ENCODE measurements around the gene ZNF710.

ZNF710 gene

GRCh38 chr15:90126596-90127435 lies 125.7 kb downstream of the ZNF710 start:
- no peak for TF ChIP-seq CTCF (IDR thresholded peaks at IDR 0.05; ENCODE audit: extremely low read depth, insufficient read depth, missing control alignments)
- DNase-seq (ENCODE audit: low spot score) = no peak
- in situ Hi-C loops (cut with MboI; ENCODE audit: low pct_unique_long_range_greater_than_20kb, low sequenced_read_pairs, unreplicated experiment) = no loop called here

GRCh38 chr15:90130291-90130690 lies 129.2 kb downstream of the ZNF710 start:
- TF ChIP-seq CTCF (IDR thresholded peaks at IDR 0.05; ENCODE audit: extremely low read depth, insufficient read depth, missing control alignments) = no peak
- DNase-seq (ENCODE audit: low spot score) = no peak
- in situ Hi-C loops (cut with MboI; ENCODE audit: low pct_unique_long_range_greater_than_20kb, low sequenced_read_pairs, unreplicated experiment) = no loop called here

Measured in GM13977 (cell line).